SK-MEL-5 (cell line): ENCODE measurements around the gene SLC2A13. TPM values are rescaled to one million over a fixed set of nuclear protein-coding genes. Genes with fewer than 3 reads are reported as not detected.

Experiments used
- DNase-seq: peaks from one replicate; pipeline ENCODE4 v3.0.0-alpha.2; 2016; ENCODE audit warnings: low read depth, low spot score
- in situ Hi-C: cut with HindIII; loops from 2 replicates; pipeline ENCODE4 v1.10.0; 2016; ENCODE audit warnings: low sequenced_read_pairs, high pct_unique_total_duplicates, low pct_unique_long_range_greater_than_20kb
- total RNA-seq: library from RNA; depleted of rRNA; stranded (reverse); fragments of >200 nt; shearing (Covaris generic); gene quantifications from 2 replicates; pipeline ENCODE4 v1.2.3, GENCODE V29; 2014

The SLC2A13 gene
- total RNA-seq, 1 experiment from 2014 or later, result 51.8 TPM

- in situ Hi-C loops, result loop anchor here (25.0 kb wide), 1 partner anchor 96 kb away; no protein-coding TSS in a partner anchor
- DNase-seq, result peak; percentile 31
Observed at GRCh38 chr12:40107803-40108620, 2.1 kb upstream of the SLC2A13 start.

DNA sequence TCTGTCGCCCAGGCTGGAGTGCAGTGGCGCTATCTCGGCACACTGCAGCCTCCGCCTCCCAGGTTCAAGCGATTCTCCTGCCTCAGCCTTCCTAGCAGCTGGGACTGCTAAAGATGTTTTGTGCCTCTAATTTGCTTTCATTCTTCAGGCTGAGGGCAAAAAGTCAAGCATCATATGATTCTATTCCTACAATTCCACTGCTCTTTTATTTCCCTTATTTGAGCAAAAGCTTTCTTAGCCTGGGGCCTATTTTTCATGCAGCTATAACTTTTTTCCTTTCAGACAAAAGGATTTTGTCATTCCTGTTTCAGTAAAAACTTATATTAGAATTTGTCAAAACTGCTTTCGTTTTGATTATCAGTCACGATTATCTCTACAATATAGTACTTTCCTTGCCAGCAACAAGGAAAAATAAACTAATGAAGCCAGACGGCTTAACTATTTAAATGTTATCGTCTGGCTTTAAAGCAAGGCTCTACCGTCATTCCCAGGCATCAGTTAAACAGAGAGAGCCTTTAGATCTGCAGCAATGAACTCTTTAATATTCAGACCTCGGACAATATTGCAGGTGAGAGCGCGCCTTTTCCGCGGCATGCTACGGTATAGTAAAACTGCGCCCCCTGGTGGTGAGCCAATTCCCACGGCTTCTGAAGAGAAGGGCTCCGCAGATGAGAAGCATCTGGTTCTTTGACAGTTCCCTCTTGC lies 1.4 kb upstream of the SLC2A13 start:
- in situ Hi-C loops, result loop anchor here (25.0 kb wide), 1 partner anchor 95 kb away; no protein-coding TSS in a partner anchor
- peak; percentile 90 for DNase-seq

GRCh38 chr12:40106655-40107054 lies 774 bp upstream of the SLC2A13 start:
- in situ Hi-C loops, result loop anchor here (25.0 kb wide), 1 partner anchor 94 kb away; no protein-coding TSS in a partner anchor
- DNase-seq, result no peak

GRCh38 chr12:40106202-40106533 lies 287 bp upstream of the SLC2A13 start:
- in situ Hi-C loops, result loop anchor here (25.0 kb wide), 1 partner anchor 94 kb away; no protein-coding TSS in a partner anchor
- DNase-seq, result no peak

- in situ Hi-C loops, result loop anchor here (25.0 kb wide), 1 partner anchor 93 kb away; no protein-coding TSS in a partner anchor
Observed at GRCh38 chr12:40105265-40105514, 691 bp downstream of the SLC2A13 start.

DNA sequence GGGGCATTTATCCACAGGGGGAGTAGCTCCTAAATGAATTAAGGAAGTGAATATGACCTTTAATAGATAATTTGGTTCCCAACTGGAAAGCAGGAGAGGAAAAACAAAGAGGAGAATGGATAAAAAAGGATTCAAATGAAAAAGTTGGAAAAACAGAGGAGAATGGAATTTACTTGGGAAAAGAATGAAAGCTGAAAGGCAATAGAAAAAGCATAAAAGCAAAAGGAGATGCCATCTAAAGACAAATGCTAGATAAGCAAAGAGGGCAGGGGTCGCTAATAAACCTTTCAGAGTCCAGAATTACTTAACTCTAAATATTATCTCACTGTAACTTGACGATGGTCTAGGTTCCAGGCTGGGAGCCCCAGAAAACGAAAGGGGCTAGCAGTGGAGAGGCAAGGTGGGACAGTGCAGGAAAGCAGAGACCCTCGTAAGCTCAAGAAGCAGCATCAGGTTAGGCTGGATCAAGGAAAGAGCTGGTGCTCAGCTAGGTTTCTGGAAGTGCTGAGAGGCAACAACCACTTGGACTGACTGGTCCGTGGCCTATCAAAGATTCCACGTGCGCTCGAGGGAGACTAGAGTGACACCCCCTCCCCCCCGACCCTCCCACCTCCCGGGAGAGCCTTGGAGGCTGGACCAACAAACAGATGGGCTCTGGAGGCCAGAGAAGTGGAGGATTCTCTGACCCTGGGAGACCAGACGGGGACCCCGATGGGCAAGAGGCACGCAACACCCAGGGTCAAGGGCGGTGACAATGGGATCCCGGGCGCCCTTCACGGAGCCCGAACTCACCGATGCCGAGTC lies 1.2 kb downstream of the SLC2A13 start:
- in situ Hi-C loops, result loop anchor here (25.0 kb wide), 1 partner anchor 92 kb away; no protein-coding TSS in a partner anchor
- peak; percentile 42 for DNase-seq

More at GRCh38 chr12:40105265-40105514, 691 bp downstream of the SLC2A13 start:
- DNase-seq, result peak; percentile 34

- in situ Hi-C loops, result loop anchor here (25.0 kb wide), 1 partner anchor 91 kb away; no protein-coding TSS in a partner anchor
Observed at GRCh38 chr12:40103043-40103442, 2.8 kb downstream of the SLC2A13 start.

DNA sequence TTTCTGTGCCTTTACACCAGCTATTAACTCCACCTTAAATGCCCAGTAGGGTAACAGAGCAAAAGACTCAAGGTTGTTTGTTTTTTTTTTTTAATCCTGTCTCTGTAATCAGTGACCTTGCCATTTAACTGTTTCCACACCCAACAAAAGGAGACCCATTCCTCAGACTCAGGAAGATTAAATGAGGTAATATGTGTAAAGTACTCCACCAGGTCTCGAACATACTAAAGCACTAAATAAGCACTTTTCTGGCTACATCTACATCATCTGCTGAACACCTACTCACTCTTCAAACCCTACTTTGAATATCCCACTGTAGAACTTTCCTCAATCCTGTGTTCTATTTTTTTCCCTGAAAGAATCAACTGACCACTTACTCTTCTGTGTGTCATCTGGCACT lies 4.1 kb downstream of the SLC2A13 start:
- DNase-seq, result no peak
- in situ Hi-C loops, result loop anchor here (25.0 kb wide), 1 partner anchor 89 kb away; no protein-coding TSS in a partner anchor

More at GRCh38 chr12:40103043-40103442, 2.8 kb downstream of the SLC2A13 start:
- no peak for DNase-seq

- DNase-seq, result peak; percentile 78
- in situ Hi-C loops, result no loop called here
Observed at GRCh38 chr12:40099423-40099853, 6.4 kb downstream of the SLC2A13 start.

- no peak for DNase-seq
- in situ Hi-C loops, result no loop called here
Observed at GRCh38 chr12:40098406-40099145, 7.3 kb downstream of the SLC2A13 start.

DNA sequence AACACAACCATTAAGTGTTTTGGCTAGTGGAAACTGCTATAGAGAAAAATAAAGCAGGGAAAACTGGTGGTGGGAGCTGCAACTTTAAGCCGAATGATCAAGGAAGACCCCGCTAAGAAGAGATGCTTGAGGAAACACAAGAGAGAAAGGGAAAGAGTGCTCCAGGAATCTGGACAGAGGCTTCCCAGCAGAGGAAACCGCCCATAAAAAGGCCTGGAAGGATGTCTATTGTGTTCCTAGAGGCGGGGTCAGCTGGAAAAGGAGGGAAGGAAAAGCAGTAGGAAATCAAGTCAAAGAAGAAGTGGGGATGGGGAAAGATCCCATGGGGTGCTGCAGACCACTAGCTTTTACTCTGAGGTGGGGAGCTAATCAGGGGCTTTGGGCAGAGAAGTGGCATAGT lies 12.4 kb downstream of the SLC2A13 start:
- no peak for DNase-seq
- in situ Hi-C loops, result no loop called here

- in situ Hi-C loops, result no loop called here
Observed at GRCh38 chr12:40086471-40086870, 19.4 kb downstream of the SLC2A13 start.

GRCh38 chr12:40078266-40078665 lies 27.6 kb downstream of the SLC2A13 start:
- in situ Hi-C loops, result no loop called here
- DNase-seq, result peak; percentile 85

More at GRCh38 chr12:40086471-40086870, 19.4 kb downstream of the SLC2A13 start:
- DNase-seq, result peak; percentile 73

GRCh38 chr12:40075458-40075857 lies 30.4 kb downstream of the SLC2A13 start:
- in situ Hi-C loops, result no loop called here

GRCh38 chr12:40068416-40068815 lies 37.5 kb downstream of the SLC2A13 start:
- DNase-seq, result no peak
- in situ Hi-C loops, result no loop called here

More at GRCh38 chr12:40075458-40075857, 30.4 kb downstream of the SLC2A13 start:
- DNase-seq, result no peak

DNA sequence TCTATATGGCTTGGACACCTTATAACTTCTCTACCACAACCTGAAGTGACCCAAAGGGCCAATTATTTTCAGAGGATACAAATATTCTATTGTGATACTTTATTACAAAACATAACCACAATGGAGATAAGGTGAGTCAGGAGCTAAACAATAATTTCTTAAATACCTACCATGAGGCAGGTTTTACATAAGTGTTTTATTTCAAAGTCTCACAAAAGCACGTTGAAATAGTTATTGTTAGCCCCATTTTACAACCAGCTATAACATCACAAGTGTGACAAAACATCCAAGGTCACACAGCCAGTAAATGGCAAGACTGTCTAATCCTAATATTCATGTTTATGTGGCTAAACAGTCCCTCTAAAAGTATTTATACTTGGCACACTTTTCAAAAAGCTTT lies 40.2 kb downstream of the SLC2A13 start:
- in situ Hi-C loops, result no loop called here
- DNase-seq, result no peak

DNA sequence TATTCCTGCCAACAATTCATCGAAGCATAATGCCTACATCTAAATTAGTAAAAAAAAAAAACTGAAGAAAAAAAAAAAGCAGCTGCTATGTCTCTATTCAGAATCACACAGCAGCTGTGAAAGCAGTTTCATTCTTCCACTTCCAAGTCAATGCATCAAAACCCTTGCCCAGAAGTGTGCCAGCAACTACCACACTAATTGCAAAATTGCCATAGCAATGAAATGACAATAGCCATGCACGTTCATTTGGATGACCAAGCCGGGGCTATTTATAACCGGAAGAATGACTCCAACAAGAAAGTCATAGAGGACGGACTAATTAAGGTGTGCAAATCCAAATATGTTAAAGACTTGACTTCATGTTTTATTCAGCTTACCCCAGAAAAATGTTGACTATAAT lies 42.5 kb downstream of the SLC2A13 start:
- in situ Hi-C loops, result no loop called here
- peak; percentile 19 for DNase-seq
